Activated naive CD8-positive, alpha-beta T cell treated with anti-CD3 and anti-CD28 coated beads, Interleukin-2, amount 50 U/mL, for 24 hours (primary cell): Measurements from ENCODE around the gene GABRG3.

Experiments
- ATAC-seq: fragments of 150-1000 bp; cut with Tn5 transposase; one replicate; pipeline ENCODE4 v1.10.0; 2021
- DNase-seq: peaks from one replicate; pipeline ENCODE4 v3.0.0; 2021
- H3K27ac Mint-ChIP-seq: one replicate; pipeline ENCODE4 v1.8.0; 2021; ENCODE audit warnings: mild to moderate bottlenecking, mixed read lengths
- H3K27me3 Mint-ChIP-seq: one replicate; pipeline ENCODE4 v1.8.0; 2021; ENCODE audit warnings: mixed read lengths
- H3K36me3 Mint-ChIP-seq: one replicate; pipeline ENCODE4 v1.8.0; 2021; ENCODE audit warnings: low read depth, mixed read lengths
- H3K4me1 Mint-ChIP-seq: one replicate; pipeline ENCODE4 v1.8.0; 2021; ENCODE audit warnings: mixed read lengths
- H3K4me3 Mint-ChIP-seq: one replicate; pipeline ENCODE4 v1.8.0; 2021; ENCODE audit warnings: mild to moderate bottlenecking, moderate library complexity, mixed read lengths
- H3K9me3 Mint-ChIP-seq: one replicate; pipeline ENCODE4 v1.8.0; 2021; ENCODE audit warnings: mixed read lengths

The GABRG3 gene

DNA sequence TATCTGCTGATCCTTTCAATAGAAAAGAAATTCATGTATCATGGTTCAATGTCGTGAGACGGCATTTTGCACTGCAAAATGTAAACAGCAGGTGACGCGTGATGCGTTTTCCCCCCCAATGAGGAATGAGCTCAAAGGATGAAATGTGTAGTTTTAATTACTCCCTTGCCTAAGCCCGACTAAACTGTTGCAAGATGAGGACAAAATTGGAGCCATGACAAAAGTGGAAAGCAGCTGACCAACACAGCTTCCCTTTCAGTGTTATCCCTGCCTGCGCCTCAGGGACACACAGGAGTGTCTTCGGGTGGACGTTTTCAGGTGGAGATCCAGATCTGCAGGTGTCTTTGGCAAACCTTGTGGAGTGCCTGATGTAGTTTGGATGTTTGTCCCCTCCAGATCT, 92.0 kb downstream of the GABRG3 start:
- H3K9me3 Mint-ChIP-seq, result peaks cover 19% of the 10 kb centered on the region
- no peak overlapping the region for H3K4me3 Mint-ChIP-seq
- H3K4me1 Mint-ChIP-seq, result no peaks in the 10 kb centered on the region
- DNase-seq (no peak), ATAC-seq (no peak)
- no peaks in the 10 kb centered on the region for H3K36me3 Mint-ChIP-seq
- H3K27ac Mint-ChIP-seq, result no peak overlapping the region
- H3K27me3 Mint-ChIP-seq, result no peaks in the 10 kb centered on the region

DNA sequence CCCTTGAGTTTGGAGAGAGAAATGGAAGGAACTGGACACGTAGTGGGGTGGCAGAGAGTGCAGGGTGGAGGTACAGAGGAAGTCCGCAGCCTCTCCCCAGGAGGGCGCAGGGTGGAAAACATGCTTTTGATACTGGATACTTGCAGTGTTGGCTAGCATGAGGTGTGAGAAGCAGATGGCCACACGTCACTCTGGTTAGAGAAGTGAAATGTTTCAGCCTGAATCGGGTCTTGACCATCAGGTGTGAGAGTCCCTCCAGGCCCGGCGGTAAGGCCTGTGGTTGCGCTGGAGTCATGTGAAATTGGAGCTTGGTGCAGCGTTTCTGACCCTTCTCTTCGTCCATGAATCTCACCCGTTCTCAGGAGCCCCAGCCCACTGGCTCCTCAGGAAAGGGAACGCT, 93.1 kb downstream of the GABRG3 start:
- no peaks in the 10 kb centered on the region for H3K36me3 Mint-ChIP-seq
- peaks cover 26% of the 10 kb centered on the region for H3K9me3 Mint-ChIP-seq
- H3K27ac Mint-ChIP-seq, result no peak overlapping the region
- DNase-seq (no peak), ATAC-seq (no peak)
- no peak overlapping the region for H3K4me3 Mint-ChIP-seq
- H3K4me1 Mint-ChIP-seq, result no peaks in the 10 kb centered on the region
- no peaks in the 10 kb centered on the region for H3K27me3 Mint-ChIP-seq

DNA sequence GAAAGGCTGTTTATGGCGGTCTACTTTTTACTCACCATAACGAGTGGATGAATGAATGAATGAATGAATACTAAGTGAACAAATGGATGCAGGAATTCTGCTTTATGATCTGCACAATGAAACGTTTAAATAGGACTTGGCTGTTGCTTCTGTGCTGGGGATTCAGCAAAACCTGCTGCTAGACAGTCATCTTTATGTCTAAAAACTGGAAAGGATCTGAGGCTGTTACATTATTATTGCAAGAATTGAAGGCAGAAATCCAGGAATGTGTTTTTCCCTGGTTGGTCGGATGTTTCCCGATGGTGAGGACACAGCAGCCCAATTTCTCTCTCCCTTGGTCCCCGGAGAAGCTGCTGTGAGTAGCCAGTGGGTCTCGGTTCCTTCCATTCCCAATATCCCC, 94.2 kb downstream of the GABRG3 start:
- H3K27ac Mint-ChIP-seq, result no peak overlapping the region
- DNase-seq (no peak), ATAC-seq (no peak)
- no peaks in the 10 kb centered on the region for H3K36me3 Mint-ChIP-seq
- H3K4me1 Mint-ChIP-seq, result no peaks in the 10 kb centered on the region
- H3K27me3 Mint-ChIP-seq, result no peaks in the 10 kb centered on the region
- H3K4me3 Mint-ChIP-seq, result no peak overlapping the region
- H3K9me3 Mint-ChIP-seq, result peaks cover 29% of the 10 kb centered on the region

DNA sequence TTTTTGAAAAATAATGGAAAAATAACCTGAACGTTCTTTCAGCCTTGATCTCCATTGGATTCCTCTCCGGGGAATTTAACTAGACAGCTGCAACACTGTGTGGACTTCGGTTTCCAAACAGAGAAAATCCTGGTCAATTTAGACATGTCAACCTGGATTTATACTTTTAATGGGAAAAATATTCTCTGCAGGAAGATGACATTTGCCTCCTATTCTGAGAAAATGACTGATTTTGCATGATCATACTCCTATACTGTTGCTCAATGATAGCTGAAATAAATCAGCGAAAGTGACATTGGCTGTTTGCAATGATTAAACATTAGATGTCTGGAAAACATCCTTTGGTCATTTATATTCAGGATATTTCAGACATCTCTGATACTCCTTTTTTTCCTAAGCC, 94.8 kb downstream of the GABRG3 start:
- Mint-ChIP-seq H3K9me3 (peaks cover 29% of the 10 kb centered on the region), H3K27ac (no peak overlapping the region), H3K27me3 (no peaks in the 10 kb centered on the region), H3K36me3 (no peaks in the 10 kb centered on the region), H3K4me3 (no peak overlapping the region), H3K4me1 (no peaks in the 10 kb centered on the region)
- ATAC-seq, result no peak
- no peak for DNase-seq

DNA sequence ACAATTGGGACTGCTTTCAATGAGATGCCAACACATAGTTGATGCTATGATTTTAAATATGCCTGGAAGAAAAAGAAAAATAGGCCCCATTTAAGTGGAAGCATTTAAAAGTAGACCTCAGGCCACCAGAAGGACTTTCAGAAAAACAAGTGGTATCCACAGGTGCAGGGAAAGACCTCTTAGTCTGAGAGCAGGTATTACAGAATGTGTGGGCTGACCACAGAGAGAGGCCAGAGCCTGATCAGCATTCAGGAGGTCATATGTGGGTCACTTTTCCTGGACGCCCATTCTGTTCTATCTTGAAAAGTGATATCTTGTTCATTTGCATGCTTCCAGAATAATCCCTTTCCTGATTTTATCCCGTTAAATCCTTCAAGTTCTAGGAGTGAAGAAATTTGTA, 95.5 kb downstream of the GABRG3 start:
- no peak overlapping the region for H3K4me3 Mint-ChIP-seq
- DNase-seq (no peak), ATAC-seq (no peak)
- H3K27me3 Mint-ChIP-seq, result no peaks in the 10 kb centered on the region
- H3K9me3 Mint-ChIP-seq, result peaks cover 29% of the 10 kb centered on the region
- no peaks in the 10 kb centered on the region for H3K36me3 Mint-ChIP-seq
- H3K27ac Mint-ChIP-seq, result no peak overlapping the region
- no peaks in the 10 kb centered on the region for H3K4me1 Mint-ChIP-seq

DNA sequence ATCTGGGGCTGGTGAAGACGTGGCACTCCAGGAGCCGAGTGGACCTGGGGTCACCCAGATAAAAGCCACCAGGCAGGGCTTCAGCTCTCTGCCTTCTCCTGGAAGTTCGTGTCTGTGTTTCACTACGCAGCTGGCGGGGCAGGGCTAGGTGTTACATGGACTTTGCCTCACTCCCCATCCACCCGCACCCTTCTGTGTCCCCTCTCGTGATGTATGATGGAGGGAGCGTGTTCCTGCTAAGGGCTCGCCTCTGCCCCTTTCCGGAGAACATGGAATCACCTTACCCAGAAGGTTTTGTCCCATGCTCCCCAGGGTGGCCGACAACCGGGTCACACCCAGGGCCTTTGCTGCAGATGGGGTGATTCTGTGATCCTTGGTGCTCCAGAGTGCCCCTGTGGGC, 96.2 kb downstream of the GABRG3 start:
- Mint-ChIP-seq H3K4me1 (no peaks in the 10 kb centered on the region), H3K36me3 (no peaks in the 10 kb centered on the region), H3K27ac (no peak overlapping the region), H3K4me3 (no peak overlapping the region), H3K9me3 (peaks cover 30% of the 10 kb centered on the region), H3K27me3 (no peaks in the 10 kb centered on the region)
- ATAC-seq (no peak), DNase-seq (no peak)

DNA sequence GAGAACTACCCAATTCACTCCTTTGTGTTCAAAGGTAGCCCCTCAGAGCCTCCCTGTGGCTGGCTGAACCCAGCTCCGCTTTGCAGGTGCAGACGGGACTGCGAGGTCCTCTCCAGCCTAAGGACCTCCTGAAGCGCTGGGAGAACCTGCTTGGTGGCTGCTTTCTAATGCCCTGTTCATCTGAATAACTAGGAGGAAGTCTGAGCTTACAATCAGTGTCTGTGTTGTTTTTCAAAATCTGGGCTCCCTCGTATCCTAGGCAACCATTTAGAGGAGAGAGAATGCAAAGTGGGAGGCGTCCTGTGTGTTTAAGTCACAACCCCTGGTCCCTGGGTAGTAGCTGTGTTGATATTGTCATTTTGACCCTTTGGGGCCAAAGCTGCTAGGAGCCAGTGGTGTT, 99.9 kb downstream of the GABRG3 start:
- H3K9me3 Mint-ChIP-seq, result peaks cover 35% of the 10 kb centered on the region
- no peaks in the 10 kb centered on the region for H3K27me3 Mint-ChIP-seq
- H3K36me3 Mint-ChIP-seq, result no peaks in the 10 kb centered on the region
- no peaks in the 10 kb centered on the region for H3K4me1 Mint-ChIP-seq
- H3K4me3 Mint-ChIP-seq, result no peak overlapping the region
- DNase-seq (no peak), ATAC-seq (no peak)
- H3K27ac Mint-ChIP-seq, result no peak overlapping the region

DNA sequence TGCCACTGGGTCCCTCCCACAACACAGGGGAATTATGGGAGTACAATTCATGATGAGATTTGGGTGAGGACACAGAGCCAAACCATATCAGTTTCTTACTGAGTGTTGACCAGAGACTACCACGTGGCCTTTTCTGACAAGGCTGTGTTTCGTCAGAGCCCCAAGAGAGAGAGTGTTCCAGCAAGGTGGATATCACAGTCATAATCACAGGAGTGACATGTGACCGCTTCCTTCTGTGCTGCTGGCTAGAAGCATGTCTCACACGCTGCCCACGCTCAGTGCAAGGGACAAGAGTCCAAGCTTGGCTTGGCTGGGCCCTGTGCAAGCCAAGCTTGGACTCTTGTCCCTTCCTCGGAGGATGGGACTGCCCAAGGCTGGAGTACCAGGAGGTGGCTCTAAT, 103.2 kb downstream of the GABRG3 start:
- Mint-ChIP-seq H3K4me1 (no peaks in the 10 kb centered on the region), H3K36me3 (no peaks in the 10 kb centered on the region), H3K4me3 (no peak overlapping the region), H3K27me3 (no peaks in the 10 kb centered on the region), H3K9me3 (peaks cover 15% of the 10 kb centered on the region), H3K27ac (no peak overlapping the region)
- ATAC-seq, result no peak
- DNase-seq, result no peak

DNA sequence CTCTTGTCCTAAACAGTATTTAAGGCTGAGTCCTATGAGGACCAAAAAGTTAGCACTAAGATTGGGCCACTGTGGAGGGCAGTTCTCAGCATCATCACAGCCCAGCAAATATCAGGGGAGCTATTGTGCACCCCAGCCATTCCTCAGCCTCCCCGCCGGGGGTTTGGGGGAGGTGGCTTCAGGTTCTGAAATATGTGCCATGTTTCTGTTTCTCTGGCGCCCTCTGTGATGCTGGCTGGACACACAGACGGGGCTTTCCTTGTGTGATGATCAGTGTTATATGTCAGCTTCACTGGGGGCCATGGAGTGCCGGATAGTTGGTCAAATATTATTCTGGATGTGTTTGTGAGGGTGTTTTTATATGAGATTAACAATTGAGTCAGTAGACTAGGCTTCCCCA, 106.8 kb downstream of the GABRG3 start:
- Mint-ChIP-seq H3K4me3 (no peak overlapping the region), H3K9me3 (peaks cover 4% of the 10 kb centered on the region), H3K27me3 (no peaks in the 10 kb centered on the region), H3K36me3 (no peaks in the 10 kb centered on the region), H3K27ac (no peak overlapping the region), H3K4me1 (no peaks in the 10 kb centered on the region)
- DNase-seq (no peak), ATAC-seq (no peak)

DNA sequence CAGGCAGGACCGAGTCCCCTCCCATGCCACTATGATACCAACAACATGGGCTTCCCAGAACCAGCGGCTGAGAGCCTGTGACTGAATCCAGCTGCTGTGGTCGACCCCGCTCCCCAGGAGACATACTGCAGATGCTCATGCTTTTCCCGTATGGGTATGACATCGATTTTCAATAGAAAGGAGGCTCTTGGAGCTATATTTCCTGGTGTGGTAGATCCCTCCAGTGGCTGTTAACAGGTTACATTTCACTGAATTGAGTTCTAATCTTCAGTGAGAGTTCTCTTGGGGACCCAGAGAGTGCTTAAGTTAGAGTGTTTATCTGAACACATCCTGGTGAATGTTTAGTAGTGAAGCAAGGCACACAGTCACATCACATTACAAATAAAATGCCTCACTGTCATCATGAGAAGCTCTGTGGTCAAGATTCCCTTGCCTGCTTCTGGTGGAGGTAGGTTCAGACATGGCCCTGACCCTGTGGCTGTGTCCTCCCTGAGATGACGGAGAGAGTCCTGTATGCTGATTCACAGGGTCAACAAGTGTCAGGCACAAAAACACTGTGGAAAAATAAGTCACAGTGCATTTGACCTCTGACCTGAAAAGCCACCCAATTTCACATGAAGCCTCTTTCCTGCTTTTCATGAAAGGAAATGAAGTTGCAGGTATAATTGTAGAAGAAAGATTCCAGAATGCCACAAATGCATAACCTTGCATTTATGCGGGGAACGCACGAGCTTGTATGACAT, 110.9 kb downstream of the GABRG3 start:
- no peak overlapping the region for H3K4me3 Mint-ChIP-seq
- H3K9me3 Mint-ChIP-seq, result no peaks in the 10 kb centered on the region
- H3K4me1 Mint-ChIP-seq, result no peaks in the 10 kb centered on the region
- H3K27ac Mint-ChIP-seq, result no peak overlapping the region
- ATAC-seq, result no peak
- DNase-seq, result no peak
- H3K36me3 Mint-ChIP-seq, result no peaks in the 10 kb centered on the region
- no peaks in the 10 kb centered on the region for H3K27me3 Mint-ChIP-seq

DNA sequence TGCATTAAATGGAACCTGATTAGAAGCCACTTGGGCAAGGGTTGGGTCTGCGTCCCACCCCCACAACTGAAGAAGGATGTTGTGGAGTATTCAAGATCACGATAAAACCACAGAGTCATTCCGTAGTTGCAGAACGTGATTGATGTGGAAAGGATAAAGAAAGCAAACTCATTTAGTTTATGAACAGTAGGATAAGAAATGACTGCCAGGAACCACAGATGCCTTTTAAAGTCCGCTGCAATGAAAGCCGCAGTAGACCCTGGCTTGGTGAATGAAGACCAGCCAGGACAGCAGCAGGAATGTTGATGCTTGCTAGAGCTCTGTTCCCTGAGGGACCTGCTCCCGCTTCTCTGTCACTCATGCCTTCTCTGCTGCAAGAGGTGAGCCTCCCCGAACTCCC, 111.5 kb downstream of the GABRG3 start:
- no peak overlapping the region for H3K27ac Mint-ChIP-seq
- H3K4me1 Mint-ChIP-seq, result no peaks in the 10 kb centered on the region

DNA sequence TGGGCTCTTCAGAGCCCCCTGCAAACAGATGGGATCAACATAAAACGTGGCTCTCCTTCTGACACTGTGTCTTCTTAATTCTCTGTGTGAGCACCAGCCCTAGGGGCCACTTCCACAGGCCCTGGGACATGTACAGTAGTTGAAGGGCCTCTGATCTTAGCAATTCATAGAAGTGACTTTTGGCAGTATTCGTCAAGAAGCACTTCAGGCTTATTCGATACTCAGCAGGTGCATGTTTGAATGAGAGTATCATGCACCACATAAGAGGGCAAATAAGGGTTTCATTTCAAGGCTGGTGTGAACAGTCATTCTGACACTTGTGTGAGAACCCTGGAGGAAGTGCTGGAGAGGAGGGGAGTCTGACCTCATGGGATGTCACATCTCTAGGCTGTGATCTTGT, 113.9 kb downstream of the GABRG3 start:
- ATAC-seq, result no peak
- Mint-ChIP-seq H3K4me3 (no peak overlapping the region), H3K4me1 (no peaks in the 10 kb centered on the region), H3K36me3 (no peaks in the 10 kb centered on the region), H3K9me3 (no peaks in the 10 kb centered on the region), H3K27ac (no peak overlapping the region), H3K27me3 (no peaks in the 10 kb centered on the region)
- DNase-seq, result no peak

More for the DNA sequence above, 111.5 kb downstream of the GABRG3 start:
- no peaks in the 10 kb centered on the region for H3K36me3 Mint-ChIP-seq
- no peaks in the 10 kb centered on the region for H3K27me3 Mint-ChIP-seq
- no peak for ATAC-seq
- H3K9me3 Mint-ChIP-seq, result no peaks in the 10 kb centered on the region
- DNase-seq, result no peak
- no peak overlapping the region for H3K4me3 Mint-ChIP-seq

DNA sequence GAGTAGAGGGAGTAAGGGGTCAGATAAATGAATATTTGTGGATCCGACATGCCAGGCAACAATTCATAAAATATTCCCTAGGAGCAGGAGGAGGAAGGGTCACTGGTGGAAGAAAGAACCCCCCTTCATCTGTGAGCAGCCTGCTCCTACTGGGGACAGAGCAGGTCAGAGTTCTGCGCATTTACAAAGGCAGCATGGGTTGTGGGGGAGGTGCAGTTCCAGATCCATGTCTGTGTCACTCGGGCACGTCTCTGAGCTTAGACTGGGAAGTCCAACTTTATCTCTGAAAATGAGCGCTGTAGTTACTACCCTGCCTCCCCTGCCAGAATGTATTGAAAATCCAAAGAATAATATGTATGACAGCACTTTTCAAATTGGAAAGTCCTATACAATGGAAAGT, 115.2 kb downstream of the GABRG3 start:
- DNase-seq (no peak), ATAC-seq (no peak)
- no peak overlapping the region for H3K27ac Mint-ChIP-seq
- H3K4me1 Mint-ChIP-seq, result no peaks in the 10 kb centered on the region
- H3K36me3 Mint-ChIP-seq, result no peaks in the 10 kb centered on the region
- no peak overlapping the region for H3K4me3 Mint-ChIP-seq
- H3K9me3 Mint-ChIP-seq, result peaks cover 6% of the 10 kb centered on the region
- no peaks in the 10 kb centered on the region for H3K27me3 Mint-ChIP-seq

DNA sequence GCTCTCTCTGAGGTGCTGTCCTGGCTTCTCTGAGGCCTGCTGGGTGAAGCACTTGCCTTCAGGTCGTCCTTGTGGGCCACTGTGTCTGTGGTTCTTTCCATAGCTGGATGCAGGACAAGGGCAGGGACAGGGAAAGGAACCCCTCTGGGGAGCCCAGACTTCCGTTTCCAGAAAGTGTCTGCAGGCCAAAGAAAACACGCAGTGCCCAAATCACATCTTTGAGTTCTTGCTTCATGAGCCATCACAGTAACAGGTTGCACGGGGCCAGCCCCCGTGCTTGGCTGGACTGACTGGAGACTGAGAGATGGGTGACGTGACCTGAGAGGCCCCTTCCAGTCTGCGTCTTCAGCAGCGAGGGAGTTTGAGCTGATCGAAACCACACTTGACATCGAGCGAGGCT, 115.8 kb downstream of the GABRG3 start:
- Mint-ChIP-seq H3K4me3 (no peak overlapping the region), H3K27ac (no peak overlapping the region), H3K4me1 (no peaks in the 10 kb centered on the region), H3K36me3 (no peaks in the 10 kb centered on the region), H3K9me3 (peaks cover 8% of the 10 kb centered on the region), H3K27me3 (no peaks in the 10 kb centered on the region)
- DNase-seq (no peak), ATAC-seq (no peak)

DNA sequence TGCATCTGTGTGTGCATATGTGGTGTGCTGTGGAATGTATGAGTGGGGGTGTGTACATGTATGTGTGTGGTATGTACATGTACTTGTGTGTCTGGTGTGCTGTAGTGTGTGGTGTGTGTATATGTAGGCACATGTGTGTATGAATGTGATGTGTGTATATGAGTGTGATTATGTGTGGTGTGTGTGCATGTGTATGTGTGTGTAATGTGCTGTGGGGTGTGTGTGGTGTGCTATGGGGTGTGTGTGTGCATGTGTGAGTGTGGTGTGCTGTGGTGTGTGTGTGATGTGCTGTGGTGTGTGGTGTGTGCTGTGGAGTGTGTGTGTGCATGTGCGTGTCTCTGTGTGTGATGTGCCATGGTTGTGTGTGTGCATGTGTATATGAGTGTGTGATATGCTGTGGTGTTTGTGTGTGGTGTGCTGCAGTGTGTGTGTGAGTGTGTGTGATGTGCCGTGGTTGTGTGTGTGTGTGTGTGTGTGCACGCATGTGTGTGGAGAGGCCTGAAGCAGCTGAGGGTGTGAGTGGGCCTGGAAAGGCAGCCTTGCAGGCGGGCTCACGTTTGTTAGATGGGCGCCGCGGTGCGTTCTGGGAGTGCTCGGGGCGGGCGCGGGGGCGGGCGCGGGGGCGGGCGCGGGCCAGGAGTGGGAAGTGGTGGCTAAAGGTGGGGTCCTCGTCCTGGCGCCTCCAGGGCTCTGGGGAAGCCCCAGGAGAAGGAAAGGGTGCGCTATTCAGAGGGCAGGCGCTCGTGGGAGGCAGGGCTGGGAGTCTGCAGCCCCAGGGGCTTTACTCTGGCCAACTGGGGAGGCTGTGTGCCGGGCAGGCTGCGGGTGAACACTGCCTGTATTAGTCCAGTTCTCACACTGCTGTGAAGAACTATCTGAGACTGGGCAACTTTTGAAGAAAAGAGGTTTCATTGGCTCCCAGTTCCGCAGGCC, 116.9 kb downstream of the GABRG3 start:
- Mint-ChIP-seq H3K4me1 (no peaks in the 10 kb centered on the region), H3K9me3 (peaks cover 8% of the 10 kb centered on the region), H3K4me3 (no peak overlapping the region), H3K27me3 (no peaks in the 10 kb centered on the region), H3K27ac (no peak overlapping the region), H3K36me3 (no peaks in the 10 kb centered on the region)
- ATAC-seq (no peak), DNase-seq (no peak)
